ENCODE results near the gene RALA.
"Not testable (repeated sequence)": the region's sequence is repeated elsewhere in the genome, so short reads cannot be mapped to it uniquely, and the experiment has no call there.

The RALA gene

DNA sequence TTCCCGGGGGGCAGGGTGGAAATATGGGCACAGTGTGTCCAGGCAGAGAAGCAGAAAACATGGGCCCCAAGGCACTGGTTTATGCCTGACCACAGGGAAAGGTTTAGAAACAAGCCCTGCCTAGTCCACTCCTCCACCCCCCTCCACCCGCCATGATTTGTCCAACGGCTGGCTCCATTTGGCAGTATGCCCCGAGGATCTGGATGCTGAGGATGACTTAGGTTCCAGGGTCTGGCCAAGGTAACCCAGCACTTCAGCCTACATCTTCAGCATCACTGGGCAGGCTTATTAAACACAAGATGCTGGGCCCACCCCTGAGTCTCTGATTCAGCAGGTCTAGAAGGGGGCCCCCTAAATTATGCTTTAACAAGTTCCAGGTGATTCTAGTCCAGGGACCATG, 121.9 kb downstream of the RALA start:
- TF ChIP-seq, protein P1, sequence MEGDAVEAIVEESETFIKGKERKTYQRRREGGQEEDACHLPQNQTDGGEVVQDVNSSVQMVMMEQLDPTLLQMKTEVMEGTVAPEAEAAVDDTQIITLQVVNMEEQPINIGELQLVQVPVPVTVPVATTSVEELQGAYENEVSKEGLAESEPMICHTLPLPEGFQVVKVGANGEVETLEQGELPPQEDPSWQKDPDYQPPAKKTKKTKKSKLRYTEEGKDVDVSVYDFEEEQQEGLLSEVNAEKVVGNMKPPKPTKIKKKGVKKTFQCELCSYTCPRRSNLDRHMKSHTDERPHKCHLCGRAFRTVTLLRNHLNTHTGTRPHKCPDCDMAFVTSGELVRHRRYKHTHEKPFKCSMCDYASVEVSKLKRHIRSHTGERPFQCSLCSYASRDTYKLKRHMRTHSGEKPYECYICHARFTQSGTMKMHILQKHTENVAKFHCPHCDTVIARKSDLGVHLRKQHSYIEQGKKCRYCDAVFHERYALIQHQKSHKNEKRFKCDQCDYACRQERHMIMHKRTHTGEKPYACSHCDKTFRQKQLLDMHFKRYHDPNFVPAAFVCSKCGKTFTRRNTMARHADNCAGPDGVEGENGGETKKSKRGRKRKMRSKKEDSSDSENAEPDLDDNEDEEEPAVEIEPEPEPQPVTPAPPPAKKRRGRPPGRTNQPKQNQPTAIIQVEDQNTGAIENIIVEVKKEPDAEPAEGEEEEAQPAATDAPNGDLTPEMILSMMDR (IDR thresholded peaks at IDR 0.05; ENCODE audit: extremely low read depth, missing control alignments), result no peak
- DNase-seq (ENCODE audit: low spot score), result no peak

DNA sequence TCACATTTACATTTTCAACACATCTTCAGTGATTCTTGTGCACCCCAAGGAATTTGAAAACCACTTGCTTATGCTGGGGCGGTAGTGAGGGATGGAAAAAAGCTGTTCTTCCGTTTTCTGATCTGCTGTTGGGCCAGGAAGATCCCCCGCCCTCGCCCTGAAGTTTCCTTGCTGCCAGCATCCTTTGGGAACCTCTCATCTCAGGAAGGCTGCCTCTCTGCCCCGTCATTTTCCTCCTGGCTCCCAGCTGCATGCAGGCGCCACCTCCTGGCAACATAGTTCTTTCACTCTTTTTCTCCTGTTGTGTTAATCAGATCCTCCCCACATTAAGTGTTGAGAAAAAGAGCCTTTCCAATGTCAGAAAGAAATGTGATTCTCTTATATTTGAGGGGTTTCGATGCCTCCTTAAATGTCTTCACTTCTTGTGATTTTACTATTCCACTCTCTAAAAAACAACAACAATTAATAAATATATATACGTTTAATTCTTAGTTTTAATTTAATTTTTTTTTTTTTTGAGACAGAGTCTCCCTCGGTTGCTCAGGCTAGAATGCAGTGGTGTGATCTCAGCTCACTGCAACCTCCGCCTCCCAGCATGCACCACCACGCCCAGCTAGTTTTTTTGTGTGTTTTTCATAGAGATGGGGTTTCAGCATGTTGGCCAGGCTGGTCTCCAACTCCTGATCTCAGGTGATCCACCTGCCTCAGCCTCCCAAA, 122.9 kb downstream of the RALA start:
- DNase-seq (ENCODE audit: low spot score), result peak; percentile 80
- TF ChIP-seq, protein P1 (IDR thresholded peaks at IDR 0.05; ENCODE audit: extremely low read depth, missing control alignments), result peak; percentile 78

DNA sequence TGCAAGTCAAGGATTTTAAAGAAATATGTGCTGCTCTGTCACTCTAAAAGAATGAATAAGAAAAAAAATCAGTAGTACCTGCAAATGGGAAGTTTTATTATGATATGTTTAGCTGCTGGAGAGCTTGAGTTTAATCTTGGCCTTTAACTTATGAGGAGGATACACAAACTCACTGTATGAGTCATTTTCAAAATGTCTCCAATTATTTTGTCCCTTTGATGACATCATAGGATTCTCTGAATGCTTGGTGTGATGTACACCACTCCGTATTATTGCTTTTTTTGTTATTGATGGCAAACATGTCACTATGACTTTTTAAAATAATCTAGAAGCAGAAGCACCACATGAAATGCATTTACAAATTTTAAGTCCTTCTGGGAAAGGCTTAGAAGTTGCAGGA, 125.8 kb downstream of the RALA start:
- TF ChIP-seq, protein P1 (IDR thresholded peaks at IDR 0.05; ENCODE audit: extremely low read depth, missing control alignments), result no peak

DNA sequence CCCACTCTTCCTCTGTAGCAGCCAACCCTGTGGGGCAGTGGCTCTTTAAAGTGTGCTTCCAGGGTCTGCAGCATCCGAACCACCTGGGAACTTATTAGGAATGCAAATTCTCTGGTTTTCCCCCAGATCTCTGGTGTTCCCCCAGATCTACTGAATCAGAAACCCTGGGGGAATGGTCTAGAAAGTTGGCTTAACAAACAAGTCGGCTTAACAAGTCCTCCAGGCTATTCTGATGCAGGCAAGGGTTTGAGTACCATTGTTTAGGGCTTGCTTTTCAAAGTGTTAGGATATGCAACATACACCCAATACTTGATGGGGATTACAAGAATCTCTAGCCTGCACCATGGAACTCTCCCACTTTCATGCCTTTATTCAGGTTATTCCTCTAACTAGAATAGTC, 126.3 kb downstream of the RALA start:
- TF ChIP-seq, protein P1 (IDR thresholded peaks at IDR 0.05; ENCODE audit: extremely low read depth, missing control alignments), result no peak
- no peak for DNase-seq (ENCODE audit: low spot score)

More for the DNA sequence above, 125.8 kb downstream of the RALA start:
- DNase-seq (ENCODE audit: low spot score), result no peak

DNA sequence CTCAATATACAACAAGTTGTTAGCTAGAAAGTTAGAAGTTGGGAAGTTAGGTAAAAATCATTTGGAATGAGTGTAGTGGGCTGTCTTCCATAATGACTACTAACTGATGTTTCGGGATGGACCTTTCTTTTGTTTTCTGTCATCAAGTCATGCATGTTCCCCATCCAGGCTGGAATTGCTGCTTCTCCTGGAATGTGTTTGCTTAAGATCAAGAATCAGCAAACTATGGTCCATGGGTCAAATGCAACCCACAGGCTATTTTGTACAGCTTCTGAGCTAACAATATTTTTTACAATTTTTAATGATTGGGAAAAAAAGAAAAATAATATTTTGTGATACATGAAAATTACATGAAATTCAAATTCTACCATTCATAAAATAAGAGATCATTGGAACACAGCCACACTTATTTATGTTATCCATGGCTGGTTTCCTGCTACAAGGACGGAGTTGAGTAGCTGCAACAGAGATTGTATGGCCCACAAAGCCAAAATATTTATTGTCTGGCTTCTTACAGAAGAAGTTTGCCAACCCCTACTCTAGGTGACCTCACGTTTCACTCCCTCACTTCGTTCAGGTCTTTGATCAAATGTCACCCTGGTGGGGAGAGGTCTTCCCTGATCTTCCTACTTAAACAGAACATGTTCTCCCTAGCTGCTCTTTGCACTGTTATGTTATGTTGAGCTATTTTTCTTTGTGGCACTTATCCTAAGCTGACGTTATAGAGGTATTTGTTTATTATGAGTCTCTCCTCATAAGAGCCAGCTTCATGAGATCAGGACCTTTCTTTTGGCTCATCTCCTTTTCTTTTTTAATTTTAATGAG, 127.1 kb downstream of the RALA start:
- TF ChIP-seq, protein P1 (IDR thresholded peaks at IDR 0.05; ENCODE audit: extremely low read depth, missing control alignments), result no peak
- no peak for DNase-seq (ENCODE audit: low spot score)

DNA sequence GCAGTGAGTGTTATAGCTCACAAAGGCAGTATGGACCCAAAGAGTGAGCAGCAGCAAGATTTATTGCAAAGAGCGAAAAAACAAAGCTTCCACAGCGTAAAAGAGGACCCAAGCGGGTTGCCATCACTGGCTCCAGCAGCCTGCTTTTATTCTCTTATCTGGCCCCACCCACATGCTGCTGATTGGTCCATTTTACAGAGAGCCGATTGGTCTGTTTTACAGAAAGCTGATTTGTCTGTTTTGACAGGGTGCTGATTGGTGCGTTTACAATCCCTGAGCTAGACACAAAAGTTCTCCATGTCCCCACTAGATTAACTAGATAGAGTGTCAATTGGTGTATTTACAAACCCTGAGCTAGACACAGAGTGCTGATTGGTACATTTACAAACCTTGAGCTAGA, 129.9 kb downstream of the RALA start:
- DNase-seq (ENCODE audit: low spot score), result not testable (repeated sequence)

DNA sequence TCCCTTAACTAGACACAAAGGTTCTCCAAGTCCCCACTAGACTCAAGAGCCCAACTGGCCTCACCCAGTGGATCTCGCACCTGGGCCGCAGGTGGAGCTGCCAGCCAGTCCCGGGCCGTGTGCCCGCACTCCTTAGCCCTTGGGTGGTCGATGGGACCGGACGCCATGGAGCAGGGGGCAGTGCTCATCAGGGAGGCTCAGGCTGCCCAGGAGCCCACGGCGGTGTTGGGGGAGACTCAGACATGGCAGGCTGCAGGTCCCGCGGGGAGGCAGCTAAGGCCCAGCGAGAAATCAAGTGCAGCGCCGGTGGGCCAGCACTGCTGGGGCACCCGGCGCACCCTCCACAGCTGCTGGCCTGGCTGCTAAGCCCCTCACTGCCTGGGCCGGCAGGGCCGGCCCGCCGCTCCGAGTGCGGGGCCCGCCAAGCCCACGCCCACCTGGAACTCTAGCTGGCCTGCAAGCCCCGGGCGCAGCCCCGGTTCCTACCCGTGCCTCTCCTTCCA, 130.5 kb downstream of the RALA start:
- TF ChIP-seq, protein P1 (IDR thresholded peaks at IDR 0.05; ENCODE audit: extremely low read depth, missing control alignments), result no peak
- no peak for DNase-seq (ENCODE audit: low spot score)
